HEK293T (cell line): ENCODE data around the gene KLRG1.

Experiments used
- CTCF ChIA-PET: fragments of 350-600 bp; formaldehyde crosslinking; extraction: SDS; loops from one replicate; lab custom pipeline; 2021; ENCODE audit warnings: antibody characterized with exemption, inconsistent platforms; lab: Yijun Ruan, JAX
- POLR2A ChIA-PET: fragments of 350-600 bp; formaldehyde crosslinking; extraction: SDS; loops from one replicate; lab custom pipeline; 2020; ENCODE audit warnings: antibody characterized with exemption, inconsistent platforms; lab: Yijun Ruan, JAX
- DNase-seq: peaks from one replicate; pipeline ENCODE4 v3.0.0; 2012; ENCODE audit warnings: mixed read lengths; ENCODE audit errors: extremely low spot score
- ARNT ChIP-seq: fragments of 450-650 bp; IDR thresholded peaks from 2 replicates; pipeline ENCODE4 v1.6.1; 2017; ENCODE audit warnings: mild to moderate bottlenecking
- BHLHE40 ChIP-seq: fragments of 450-650 bp; IDR thresholded peaks from 2 replicates; pipeline ENCODE4 v1.6.1; 2016; ENCODE audit warnings: mild to moderate bottlenecking, moderate library complexity, borderline replicate concordance
- CTBP1 ChIP-seq: fragments of 450-650 bp; IDR thresholded peaks from 2 replicates; pipeline ENCODE4 v1.6.1; 2016; ENCODE audit warnings: borderline replicate concordance
- FOXA1 ChIP-seq: fragments of 450-650 bp; IDR thresholded peaks from 2 replicates; pipeline ENCODE4 v1.6.1; 2016; ENCODE audit warnings: mild to moderate bottlenecking
- FOXK2 ChIP-seq: fragments of 450-650 bp; IDR thresholded peaks from 2 replicates; pipeline ENCODE4 v1.6.1; 2016; ENCODE audit warnings: mild to moderate bottlenecking
- L3MBTL2 ChIP-seq: fragments of 450-650 bp; conservative IDR thresholded peaks from 2 replicates; pipeline ENCODE4 v1.6.1; 2016; ENCODE audit warnings: mild to moderate bottlenecking
- NFRKB ChIP-seq: fragments of 450-650 bp; IDR thresholded peaks from 2 replicates; pipeline ENCODE4 v1.6.1; 2016; ENCODE audit warnings: mild to moderate bottlenecking, moderate library complexity
- PKNOX1 ChIP-seq: fragments of 450-650 bp; IDR thresholded peaks from 2 replicates; pipeline ENCODE4 v1.6.1; 2016
- SUZ12 ChIP-seq: fragments of 450-650 bp; IDR thresholded peaks from 2 replicates; pipeline ENCODE4 v1.6.1; 2016; ENCODE audit warnings: mild to moderate bottlenecking
- TARDBP ChIP-seq: fragments of 450-650 bp; IDR thresholded peaks from 2 replicates; pipeline ENCODE4 v1.6.1; 2016
- ZNF384 ChIP-seq: fragments of 450-650 bp; IDR thresholded peaks from 2 replicates; pipeline ENCODE4 v1.6.1; 2016

Gene KLRG1

GRCh38 chr12:9052610-9053009 lies 63.3 kb downstream of the KLRG1 start:
- ChIA-PET CTCF (no interaction called here), POLR2A (interaction anchor here (1.7 kb wide), 1 partner anchor 103 kb away, joined by 6 read pairs; the partner anchor contains the start of gene M6PR)
- no peak for DNase-seq
- TF ChIP-seq NFRKB = no peak
- no peak for TF ChIP-seq PKNOX1
- no peak for TF ChIP-seq BHLHE40
- TF ChIP-seq CTBP1 = no peak
- TF ChIP-seq FOXA1 = no peak
- TF ChIP-seq FOXK2 = no peak
- no peak for TF ChIP-seq TARDBP
- no peak for TF ChIP-seq SUZ12
- TF ChIP-seq L3MBTL2 = no peak
- TF ChIP-seq ZNF384 = no peak
- no peak for TF ChIP-seq ARNT
